Right hindlimb (tissue), 1 donor: ENCODE measurements around the gene ZSCAN18.
"Not testable (repeated sequence)": the region's sequence is repeated elsewhere in the genome, so short reads cannot be mapped to it uniquely, and the experiment has no call there.

Experiments used
- DNase-seq: peaks from one replicate; pipeline ENCODE4 v3.0.0-alpha.2; 2018

Gene ZSCAN18, protein sequence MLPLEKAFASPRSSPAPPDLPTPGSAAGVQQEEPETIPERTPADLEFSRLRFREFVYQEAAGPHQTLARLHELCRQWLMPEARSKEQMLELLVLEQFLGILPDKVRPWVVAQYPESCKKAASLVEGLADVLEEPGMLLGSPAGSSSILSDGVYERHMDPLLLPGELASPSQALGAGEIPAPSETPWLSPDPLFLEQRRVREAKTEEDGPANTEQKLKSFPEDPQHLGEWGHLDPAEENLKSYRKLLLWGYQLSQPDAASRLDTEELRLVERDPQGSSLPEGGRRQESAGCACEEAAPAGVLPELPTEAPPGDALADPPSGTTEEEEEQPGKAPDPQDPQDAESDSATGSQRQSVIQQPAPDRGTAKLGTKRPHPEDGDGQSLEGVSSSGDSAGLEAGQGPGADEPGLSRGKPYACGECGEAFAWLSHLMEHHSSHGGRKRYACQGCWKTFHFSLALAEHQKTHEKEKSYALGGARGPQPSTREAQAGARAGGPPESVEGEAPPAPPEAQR

DNA sequence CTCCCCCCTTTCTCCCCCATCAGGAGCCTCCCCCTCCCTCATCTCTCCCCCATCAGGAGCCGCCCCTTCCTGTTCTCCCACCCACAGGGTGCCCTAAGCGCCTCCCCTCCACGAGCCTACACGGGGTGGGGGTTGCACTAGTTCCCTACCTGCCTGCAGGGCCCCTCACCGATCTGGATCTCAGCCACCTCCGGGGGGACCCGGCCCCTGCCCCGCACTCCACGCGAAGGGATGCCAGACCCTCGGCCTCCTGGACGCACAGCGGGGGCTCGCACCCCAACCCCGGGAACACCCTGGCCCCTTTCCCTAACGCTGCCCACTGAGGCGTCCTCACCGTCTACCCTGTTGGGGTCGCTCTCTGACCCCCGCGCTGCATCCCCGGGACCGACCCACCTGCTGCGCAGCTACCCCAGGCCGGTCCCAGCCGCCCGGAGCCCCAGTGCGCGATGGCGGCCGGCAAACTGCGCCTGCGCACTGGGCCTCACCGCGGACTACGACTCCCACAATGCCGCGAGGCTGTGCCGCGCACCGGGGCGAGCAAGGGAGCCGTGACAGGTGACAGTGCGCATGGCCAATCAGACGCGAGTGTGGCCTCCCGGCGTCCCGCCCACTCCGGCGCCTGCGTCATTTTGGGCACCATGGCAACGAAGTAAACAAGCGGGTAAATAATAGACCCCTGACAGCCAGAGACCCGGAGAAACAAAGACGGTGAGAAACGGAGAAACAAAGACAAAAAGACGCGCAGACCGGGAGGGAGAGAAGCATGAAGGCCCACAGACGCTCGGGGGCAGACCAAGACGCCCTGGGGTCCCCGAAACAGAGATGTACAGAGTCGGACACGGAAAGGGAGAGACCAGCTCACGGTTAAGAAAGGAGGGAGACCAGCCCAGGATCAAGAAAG is at the start of gene ZSCAN18:
TSS of gene ZSCAN18 (minus strand) at position 451 of the 901 bp plus-strand sequence. CDS start 7,964 bp downstream, outside the sequence.
- peak; percentile 99 for DNase-seq

- not testable (repeated sequence) for DNase-seq
These were observed 49.4 kb upstream of the ZSCAN18 start for GRCh38 chr19:58147475-58147874.

- no peak for DNase-seq
These were observed 47.8 kb upstream of the ZSCAN18 start for GRCh38 chr19:58145849-58146248.

DNA sequence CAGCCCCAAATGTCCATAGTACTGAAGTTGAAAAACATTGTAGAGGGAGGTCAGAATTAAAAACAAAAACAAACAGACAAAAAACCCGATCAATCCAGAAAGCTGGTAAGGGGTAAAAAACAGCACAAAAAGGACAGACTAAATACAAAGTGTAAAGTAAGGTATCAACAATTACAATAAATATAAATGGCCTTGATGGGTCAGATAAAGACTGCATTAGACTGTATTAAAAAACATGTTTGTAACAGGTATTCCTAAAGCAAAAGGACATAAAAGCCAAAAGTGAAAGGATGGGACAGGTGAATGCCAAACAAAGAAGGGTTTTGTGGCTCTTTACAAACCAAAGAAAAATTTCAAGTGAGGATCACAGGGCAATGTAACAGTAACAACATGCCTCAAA is 36.2 kb upstream of the ZSCAN18 start:
- no peak for DNase-seq

DNA sequence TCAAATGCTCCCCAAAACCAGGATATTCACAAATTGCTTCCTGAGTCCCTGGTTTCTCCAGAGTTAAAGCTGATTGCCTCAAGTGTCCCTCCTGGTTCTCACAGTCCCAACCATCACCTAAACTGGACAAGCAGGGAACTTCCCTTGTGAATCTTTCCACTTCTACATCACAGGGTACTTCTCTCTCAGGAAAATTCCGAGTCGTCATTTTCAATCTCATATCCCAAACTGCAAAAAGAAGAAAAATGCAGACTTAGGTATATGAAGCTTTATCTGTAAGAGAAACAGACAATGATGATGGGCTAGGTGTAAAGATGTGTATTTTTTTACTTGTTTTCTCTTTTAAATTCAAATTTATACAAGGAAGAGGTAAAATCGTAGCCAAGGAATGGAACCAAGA is 31.3 kb upstream of the ZSCAN18 start:
- no peak for DNase-seq

GRCh38 chr19:58128041-58128685 is 30.1 kb upstream of the ZSCAN18 start:
- DNase-seq: no peak

GRCh38 chr19:58123354-58123753 is 25.3 kb upstream of the ZSCAN18 start:
- DNase-seq: no peak

DNA sequence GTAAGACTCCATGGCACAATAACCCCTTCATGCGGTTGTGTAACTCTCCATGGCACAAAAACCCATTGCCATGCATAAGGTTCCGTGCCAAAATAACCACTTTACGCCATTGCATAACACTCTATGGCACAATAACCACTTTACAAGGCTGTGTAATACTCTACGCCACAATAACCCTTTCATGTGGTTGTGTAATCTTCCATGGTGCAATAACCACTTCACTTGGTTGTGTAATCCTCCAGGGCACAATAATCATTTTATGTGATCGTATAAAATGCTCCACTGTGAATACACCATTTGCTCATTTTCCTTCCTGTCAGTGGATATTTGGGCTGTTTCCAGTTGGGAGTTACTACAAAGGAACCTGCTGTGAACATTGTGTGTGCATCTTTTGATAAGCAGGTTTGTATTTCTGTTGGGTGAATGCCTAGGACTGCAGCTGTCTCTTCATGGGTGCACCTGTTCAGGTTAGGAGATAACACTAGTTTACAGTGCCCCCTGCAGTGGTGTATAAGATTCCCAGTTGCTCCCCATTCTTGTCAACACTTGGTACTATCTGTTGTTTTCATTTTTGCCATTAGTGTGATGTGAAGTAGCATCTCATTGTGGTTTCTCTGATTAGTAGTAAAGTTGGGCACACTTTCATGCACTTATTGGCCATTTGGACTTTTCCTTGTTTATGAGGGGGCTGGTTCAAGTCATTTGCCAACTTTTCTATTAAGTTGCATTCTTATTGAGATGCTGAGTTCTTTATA is 21.1 kb upstream of the ZSCAN18 start:
- no peak for DNase-seq

DNA sequence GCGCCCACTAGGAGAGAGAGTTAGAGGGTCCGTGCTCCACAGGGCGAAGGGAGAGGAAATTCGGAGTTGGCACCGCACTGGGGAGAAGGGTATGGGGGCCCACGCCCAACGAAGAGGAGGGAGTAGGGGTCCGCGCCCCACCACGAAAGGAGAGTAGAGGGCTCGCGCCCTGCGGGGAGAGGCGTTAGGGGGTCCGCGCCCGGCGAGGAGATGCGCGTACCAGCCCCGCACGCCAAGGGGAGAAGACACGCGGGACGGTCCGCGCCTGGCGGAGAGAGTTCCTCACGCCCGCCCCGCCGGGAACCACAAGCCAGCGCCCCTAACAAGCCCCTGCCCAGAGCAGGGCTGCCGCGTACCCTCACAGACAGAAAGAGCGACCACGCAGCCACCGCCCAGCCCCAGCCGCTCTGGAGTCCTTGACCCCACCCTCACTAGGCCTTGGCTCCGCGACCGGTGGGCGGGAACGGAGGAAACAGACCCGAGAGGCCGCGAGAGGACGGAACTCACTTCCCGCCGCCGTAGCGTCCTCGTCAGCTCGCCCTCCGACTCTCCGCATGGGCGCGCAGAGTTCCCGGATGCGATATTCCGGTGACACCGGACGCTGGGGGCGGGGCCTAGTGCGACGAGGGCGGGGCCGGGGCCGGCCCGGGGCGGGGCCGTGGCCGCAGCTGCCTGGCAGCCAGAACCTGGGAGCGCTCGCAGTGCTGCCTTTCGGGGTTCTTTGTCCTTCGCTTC is 20.0 kb upstream of the ZSCAN18 start:
- DNase-seq: peak; percentile 67

DNA sequence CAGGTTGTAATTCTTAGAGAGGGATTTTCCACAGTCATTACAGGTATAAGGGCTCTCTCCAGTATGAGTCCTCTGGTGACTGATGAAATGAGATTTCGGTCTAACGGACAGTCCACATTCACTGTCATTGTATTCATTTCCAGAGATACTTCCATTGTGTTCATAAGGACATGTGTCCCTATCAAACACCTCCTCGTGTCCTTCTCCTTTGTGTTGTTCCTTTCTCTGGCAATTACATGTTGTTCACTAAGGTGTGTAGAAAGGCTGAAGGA is 10.5 kb upstream of the ZSCAN18 start:
- DNase-seq: no peak

DNA sequence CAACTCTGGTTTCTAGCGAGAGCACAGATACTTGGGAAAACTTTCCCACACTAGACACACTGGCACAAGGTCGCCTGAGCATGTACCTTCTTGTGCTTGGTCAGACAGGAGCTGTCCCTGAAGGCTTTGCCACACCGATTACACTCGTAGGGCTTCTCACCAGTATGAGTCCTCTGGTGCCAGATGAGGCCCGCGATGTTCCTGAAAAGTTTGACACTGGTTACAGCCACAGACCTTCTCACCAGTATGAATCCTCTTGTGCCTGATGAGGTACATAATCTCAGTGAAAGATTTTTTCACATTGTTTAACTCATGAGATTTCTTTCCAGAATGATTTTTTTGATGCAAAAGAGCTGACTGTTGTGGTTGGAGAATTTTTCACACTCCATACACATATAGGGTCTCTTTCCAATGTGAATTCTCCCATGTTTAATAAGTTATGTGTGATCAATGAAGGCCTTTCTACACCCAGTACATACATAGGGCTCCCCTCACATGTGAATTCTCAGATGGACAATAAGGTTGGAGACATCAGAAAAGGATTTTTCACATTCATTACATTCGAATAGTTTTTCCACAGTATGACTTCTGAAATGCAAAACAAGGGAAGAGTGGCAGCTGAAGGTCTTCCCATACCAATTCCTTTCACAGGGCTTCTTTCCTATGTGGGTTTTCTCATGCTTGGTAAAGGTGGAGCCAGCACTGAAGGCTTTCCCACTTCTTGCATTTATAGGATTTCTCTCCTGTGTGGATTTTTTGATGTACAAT is 9.9 kb upstream of the ZSCAN18 start:
- DNase-seq: no peak

DNA sequence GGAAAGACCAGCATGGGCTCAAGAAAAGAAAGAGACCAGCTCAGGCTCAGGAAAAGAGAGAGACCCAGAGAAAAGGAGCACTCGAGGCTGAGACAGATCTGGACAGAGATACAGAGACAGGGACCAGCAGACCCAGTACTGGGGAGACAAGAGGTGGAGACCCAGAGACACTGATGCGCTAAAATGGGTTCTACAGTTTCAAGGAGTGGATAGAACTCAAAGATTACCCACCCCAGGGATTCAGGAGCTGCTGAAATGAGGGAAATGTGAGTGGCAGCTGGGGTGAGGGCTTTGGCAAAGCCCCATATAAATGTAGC is 609 bp upstream of the ZSCAN18 start:
- DNase-seq: no peak

DNA sequence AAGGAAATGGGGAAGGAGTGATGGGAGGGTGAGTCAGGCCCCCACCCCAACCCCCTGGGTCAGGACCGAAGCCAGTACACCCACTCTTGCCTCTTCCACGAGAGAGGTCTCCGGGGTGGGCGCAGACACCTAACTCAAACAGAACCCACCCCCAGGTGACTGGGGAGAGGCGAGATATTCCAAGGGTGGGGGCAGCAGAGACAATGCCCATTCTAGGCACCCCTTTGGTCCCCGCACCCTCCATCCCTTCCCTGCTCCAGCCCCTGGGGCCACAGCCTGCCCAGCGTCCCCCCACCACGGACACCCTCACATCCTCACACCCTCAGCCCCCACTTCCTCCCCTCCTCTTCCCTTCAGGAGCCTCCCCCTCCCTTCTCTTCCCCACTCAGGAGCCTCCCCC is 682 bp downstream of the ZSCAN18 start:
- DNase-seq: no peak

- DNase-seq: no peak
These were observed 1.1 kb downstream of the ZSCAN18 start for GRCh38 chr19:58096884-58097283.

- DNase-seq: no peak
These were observed 2.7 kb downstream of the ZSCAN18 start for GRCh38 chr19:58095328-58095727.

- DNase-seq: no peak
These were observed 5.0 kb downstream of the ZSCAN18 start for GRCh38 chr19:58093071-58093470.

DNA sequence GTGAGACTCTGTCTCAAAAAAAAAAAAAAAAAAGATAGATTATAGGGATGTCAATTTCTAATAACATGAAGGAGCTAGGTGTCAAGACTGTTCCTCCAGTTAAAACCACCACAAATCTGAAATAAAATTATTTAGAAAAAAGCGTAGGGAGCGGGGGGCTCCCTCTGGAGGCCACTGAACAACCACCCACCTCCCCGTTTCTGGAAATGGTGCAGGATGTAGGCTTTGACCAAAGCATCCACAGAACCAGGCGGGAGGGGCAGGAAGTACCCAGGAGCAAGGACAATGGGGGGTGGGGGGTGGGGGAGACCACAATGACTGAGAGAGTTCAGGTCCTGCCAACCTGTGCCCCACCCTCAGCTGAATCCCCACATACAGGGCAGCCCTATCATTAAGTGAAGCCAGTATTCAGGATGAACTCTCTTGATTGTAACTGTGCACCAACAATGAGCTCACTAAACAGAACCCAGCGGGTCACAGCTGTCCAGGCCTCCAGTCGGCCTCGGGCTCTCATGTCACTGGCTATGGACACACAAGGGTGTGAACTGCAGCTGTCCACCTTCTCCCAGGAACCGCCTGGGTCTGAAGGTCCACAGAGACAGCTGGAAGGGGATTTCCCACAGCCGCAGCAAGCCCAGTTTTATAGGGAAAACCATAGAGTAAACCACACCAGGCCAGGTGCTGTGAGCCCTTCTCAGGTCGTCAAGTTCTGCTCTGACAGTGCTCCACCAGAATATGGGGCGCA is 6.6 kb downstream of the ZSCAN18 start:
- DNase-seq: peak; percentile 41

DNA sequence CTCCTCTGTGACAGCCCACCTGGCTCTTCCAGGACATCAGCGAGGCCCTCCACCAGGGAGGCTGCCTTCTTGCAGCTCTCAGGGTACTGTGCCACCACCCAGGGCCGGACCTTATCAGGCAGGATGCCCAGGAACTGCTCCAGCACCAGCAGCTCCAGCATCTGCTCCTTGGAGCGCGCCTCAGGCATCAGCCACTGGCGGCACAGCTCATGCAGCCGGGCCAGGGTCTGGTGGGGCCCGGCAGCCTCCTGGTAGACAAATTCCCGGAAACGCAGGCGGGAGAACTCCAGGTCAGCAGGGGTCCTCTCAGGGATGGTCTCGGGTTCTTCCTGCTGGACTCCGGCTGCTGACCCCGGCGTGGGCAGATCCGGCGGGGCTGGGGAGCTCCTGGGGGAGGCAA is 8.2 kb downstream of the ZSCAN18 start:
- no peak for DNase-seq

DNA sequence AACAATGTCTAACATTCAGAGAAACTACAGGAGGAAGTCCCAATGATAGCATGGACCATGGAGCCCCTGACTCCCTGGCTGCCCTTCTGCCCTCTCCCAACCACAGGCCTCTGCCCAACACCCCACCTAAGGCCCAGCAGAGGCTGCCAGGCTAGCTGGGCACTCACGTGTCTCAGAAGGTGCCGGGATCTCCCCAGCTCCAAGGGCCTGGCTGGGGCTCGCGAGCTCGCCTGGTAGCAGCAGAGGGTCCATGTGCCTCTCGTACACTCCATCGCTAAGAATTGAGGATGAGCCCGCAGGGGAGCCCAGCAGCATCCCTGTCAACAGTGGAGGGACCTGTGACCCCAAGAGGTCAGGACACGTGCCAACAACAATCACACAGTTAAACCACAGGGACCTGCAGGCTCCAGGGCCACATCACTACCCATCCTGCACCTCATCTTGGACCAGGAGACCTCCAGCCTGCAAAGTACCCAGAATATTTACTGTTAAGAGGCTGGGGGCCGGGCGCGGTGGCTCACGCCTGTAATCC is 9.4 kb downstream of the ZSCAN18 start:
- DNase-seq: no peak
